ENCODE data around the gene OR51G1. TPM values are rescaled to one million over a fixed set of nuclear protein-coding genes. Genes with fewer than 3 reads are reported as not detected.
"Not testable (repeated sequence)": the region's sequence is repeated elsewhere in the genome, so short reads cannot be mapped to it uniquely, and the experiment has no call there.

OR51G1 gene
- total RNA-seq: not detected

DNA sequence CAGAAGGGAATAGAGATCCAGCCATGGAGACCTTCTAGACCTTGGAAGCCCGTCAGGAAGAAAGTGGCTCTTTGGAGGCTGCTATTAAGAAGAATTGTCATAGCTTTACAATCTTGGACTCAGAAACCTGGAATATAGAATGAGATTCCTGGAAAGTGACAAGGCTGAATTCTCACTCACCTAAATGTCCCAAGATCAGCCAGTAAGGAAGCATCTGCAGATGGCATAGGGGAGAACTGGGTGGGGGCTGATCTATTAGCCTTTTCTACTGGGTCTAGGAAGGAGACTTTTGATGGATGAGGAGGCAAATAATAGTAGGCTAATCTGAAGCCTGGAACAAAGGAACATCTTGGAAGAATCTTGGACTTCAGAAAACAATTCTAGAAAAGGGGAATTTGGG lies at the start of gene OR51G1:
OR51G1 (minus strand) TSS at position 101 of the 400 bp plus-strand sequence; CDS start at position 101, 0 bp downstream.
- Histone ChIP-seq H3K4me1 (no peaks in the 10 kb centered on the region), H3K36me3 (no peaks in the 10 kb centered on the region), H3K27ac (no peak within 1 kb of the TSS), H3K9me3 (no peaks in the 10 kb centered on the region), H3K27me3 (no peaks in the 10 kb centered on the region), H3K4me3 (no peak within 1 kb of the TSS)
- TF ChIP-seq POLR2A (IDR thresholded peaks at IDR 0.05) (no peak), CTCF (IDR thresholded peaks at IDR 0.05) (no peak)
- DNase-seq: no peak

GRCh38 chr11:4962816-4963215 lies 38.7 kb upstream of the OR51G1 start:
- TF ChIP-seq POLR2A (IDR thresholded peaks at IDR 0.05) (no peak), CTCF (IDR thresholded peaks at IDR 0.05) (no peak)
- H3K4me1 ChIP-seq: no peaks in the 10 kb centered on the region
- no peak for DNase-seq
- H3K9me3 ChIP-seq: no peaks in the 10 kb centered on the region
- no peak overlapping the region for H3K4me3 ChIP-seq
- no peak overlapping the region for H3K27ac ChIP-seq
- H3K36me3 ChIP-seq: no peaks in the 10 kb centered on the region
- no peaks in the 10 kb centered on the region for H3K27me3 ChIP-seq

DNA sequence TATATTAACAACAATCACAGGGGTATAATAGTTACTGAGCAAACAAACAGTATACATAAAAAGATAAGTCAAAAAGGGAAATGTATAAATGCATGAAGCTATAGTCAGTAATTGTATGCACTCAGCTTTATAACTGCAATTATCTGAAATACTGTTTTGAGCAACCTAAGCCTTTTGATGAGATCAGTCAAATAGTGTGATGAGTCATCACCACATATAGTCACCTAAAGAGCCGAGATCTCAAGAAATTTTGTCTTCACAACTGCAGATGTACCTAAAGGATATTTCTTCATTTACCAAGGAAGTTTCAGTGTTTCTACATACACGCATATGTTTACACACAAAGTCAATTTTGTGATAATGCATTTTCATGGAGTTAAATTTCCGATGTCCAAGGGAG lies 36.7 kb upstream of the OR51G1 start:
- Histone ChIP-seq H3K4me3 (no peak overlapping the region), H3K36me3 (no peaks in the 10 kb centered on the region), H3K4me1 (no peaks in the 10 kb centered on the region), H3K27ac (no peak overlapping the region), H3K27me3 (no peaks in the 10 kb centered on the region), H3K9me3 (no peaks in the 10 kb centered on the region)
- no peak for TF ChIP-seq CTCF (IDR thresholded peaks at IDR 0.05)
- no peak for TF ChIP-seq POLR2A (IDR thresholded peaks at IDR 0.05)
- DNase-seq: no peak

DNA sequence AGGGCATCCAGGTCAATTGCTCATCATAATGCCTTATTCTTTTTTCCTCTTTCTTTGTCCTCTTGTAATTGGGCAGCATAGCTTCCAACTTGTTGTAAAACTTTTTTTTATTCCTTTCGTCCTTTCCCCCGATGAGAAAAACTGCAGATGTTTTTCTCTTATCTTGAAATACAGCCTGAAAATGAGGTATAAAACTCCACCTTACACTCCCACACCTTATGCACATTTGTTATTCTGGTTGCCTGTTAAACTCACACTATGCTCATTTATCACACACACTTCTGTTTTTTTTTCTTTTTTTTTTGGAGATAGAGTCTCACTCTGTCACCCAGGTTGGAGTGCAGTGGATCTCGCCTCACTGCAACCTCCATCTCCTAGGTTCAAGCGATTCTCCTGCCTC lies 33.3 kb upstream of the OR51G1 start:
- H3K9me3 ChIP-seq: no peaks in the 10 kb centered on the region
- DNase-seq: no peak
- no peaks in the 10 kb centered on the region for H3K4me1 ChIP-seq
- no peaks in the 10 kb centered on the region for H3K27me3 ChIP-seq
- no peak overlapping the region for H3K4me3 ChIP-seq
- no peaks in the 10 kb centered on the region for H3K36me3 ChIP-seq
- H3K27ac ChIP-seq: no peak overlapping the region
- no peak for TF ChIP-seq POLR2A (IDR thresholded peaks at IDR 0.05)
- TF ChIP-seq CTCF (IDR thresholded peaks at IDR 0.05): no peak

GRCh38 chr11:4955613-4956012 lies 31.5 kb upstream of the OR51G1 start, which contains the start of gene OR51A2:
OR51A2 (minus strand) TSS chr11:4955713; CDS start chr11:4955713, 0 bp downstream.
- H3K27me3 ChIP-seq, H3K36me3 ChIP-seq, DNase-seq, H3K9me3 ChIP-seq, H3K27ac ChIP-seq, H3K4me1 ChIP-seq, H3K4me3 ChIP-seq: not testable (repeated sequence)

DNA sequence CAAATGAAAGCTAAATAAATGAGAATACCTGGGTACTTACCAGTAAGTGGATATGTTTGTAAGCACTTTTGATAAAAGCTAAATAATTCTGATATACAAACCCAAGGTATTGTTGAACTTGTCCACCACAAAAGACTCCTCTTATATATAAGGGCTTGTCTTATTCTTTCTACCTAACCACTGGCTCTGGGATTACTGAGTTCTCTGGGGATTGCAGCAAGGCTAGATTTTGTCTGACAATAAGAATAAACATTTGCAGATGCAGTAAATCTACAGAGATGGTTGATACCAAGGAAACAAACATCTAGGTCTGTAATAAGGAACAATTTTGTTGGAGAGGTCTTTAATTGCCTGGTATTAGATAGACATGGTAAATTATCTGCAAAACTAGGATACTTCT lies 23.4 kb upstream of the OR51G1 start, which contains the start of gene OR51A4:
OR51A4 (minus strand) TSS at position 101 of the 400 bp plus-strand sequence. CDS start 505 bp downstream, outside the sequence.
- TF ChIP-seq POLR2A (IDR thresholded peaks at IDR 0.05) (no peak), CTCF (IDR thresholded peaks at IDR 0.05) (no peak)
- H3K27me3 ChIP-seq: no peaks in the 10 kb centered on the region
- no peak within 1 kb of the TSS for H3K4me3 ChIP-seq
- DNase-seq: no peak
- no peak within 1 kb of the TSS for H3K27ac ChIP-seq
- no peaks in the 10 kb centered on the region for H3K9me3 ChIP-seq
- no peaks in the 10 kb centered on the region for H3K4me1 ChIP-seq
- H3K36me3 ChIP-seq: no peaks in the 10 kb centered on the region
